ENCODE results near the gene NCOR1. TPM values are rescaled to one million over a fixed set of nuclear protein-coding genes. Genes with fewer than 3 reads are reported as not detected.
A peak's percentile ranks its signal among the peaks of the same experiment; 100 is the strongest.

The NCOR1 gene
- 42.1 and 43.0 TPM in 2 replicates for polyA plus RNA-seq (2012; rRNA removed)
- 27.2 and 39.1 TPM in 2 replicates for polyA plus RNA-seq (2012; cell fraction: cytosol; rRNA removed)
- polyA plus RNA-seq (2012; cell fraction: nucleus; rRNA removed): 61.7 and 72.9 TPM in 2 replicates

DNA sequence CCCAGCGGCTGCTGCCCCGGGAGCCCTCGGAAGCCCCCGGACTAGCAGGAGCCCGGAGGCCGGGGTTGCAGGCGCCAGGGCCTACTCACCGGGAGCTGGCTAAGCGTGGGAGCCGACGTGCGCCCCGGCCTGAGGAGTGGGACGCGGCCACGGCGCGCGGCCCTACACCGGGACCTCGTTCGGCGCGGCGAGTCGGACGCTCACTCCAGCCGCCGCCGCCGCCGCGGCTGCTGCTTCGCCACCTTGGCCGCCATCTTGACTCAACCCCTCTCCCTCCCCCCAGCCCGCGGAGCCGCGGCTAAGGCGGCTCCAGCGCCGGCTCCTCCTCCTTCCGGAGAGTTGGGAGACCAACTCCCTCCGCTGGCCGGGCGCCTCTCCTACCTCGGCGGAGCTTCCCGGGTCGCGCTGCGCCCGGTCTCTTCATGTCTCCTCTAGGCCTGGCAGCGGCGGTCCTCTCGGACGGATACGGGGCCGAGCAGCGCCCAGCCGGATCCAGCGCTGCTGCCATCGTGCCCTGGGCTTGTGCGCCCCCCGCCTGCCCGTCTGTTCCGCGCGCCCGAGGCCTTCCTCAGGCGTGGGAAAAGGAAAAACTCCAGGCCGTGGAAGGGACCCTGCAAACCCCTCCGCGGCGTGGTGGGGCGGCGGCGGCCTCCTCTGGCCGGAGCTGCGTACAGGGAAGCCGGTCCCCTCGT lies at the start of gene NCOR1:
Gene NCOR1, minus strand, starts transcription at position 262 of the 692 bp plus-strand sequence. CDS start 20,965 bp downstream, outside the sequence.
- CTCF ChIA-PET: interaction anchor here (1.0 to 1.4 kb wide), 4 partner anchors 11 to 148 kb away, joined by 3 read pairs; no protein-coding TSS in a partner anchor
- peaks cover 37% of the 10 kb centered on the region for H4K20me1 ChIP-seq (ENCODE audit: insufficient read depth)
- H3K79me2 ChIP-seq (ENCODE audit: insufficient read depth): peaks cover 96% of the 10 kb centered on the region
- peak within 1 kb of the TSS; percentile 83 for H2AFZ ChIP-seq (ENCODE audit: low read depth)
- H3K9me3 ChIP-seq: no peaks in the 10 kb centered on the region
- peak within 1 kb of the TSS; percentile 92 to 97 for H3K27ac ChIP-seq (ENCODE audit: low read depth in 2 of 2, low read length in 1 of 2)
- H3K27me3 ChIP-seq (ENCODE audit: insufficient read depth): no peaks in the 10 kb centered on the region
- peak within 1 kb of the TSS; percentile 81 for H3K4me3 ChIP-seq (ENCODE audit: low read depth in 2 of 2, low read length in 1 of 2)
- peak within 1 kb of the TSS; percentile 98 for H3K9ac ChIP-seq
- peaks cover 0 to 6% of the 10 kb centered on the region in 2 experiments for H3K36me3 ChIP-seq (replicated peaks in 1 of 2; ENCODE audit: control insufficient read depth in 1 of 2, insufficient read depth in 2 of 2, low read length in 1 of 2)
- peak within 1 kb of the TSS; percentile 91 for H3K4me2 ChIP-seq
- H3K4me1 ChIP-seq (ENCODE audit: control insufficient read depth in 1 of 2, insufficient read depth in 2 of 2, low read depth in 1 of 2, low read length in 1 of 2): peaks cover 4 to 13% of the 10 kb centered on the region in 2 experiments; a peak in 3 of 4 replicates
- POLR2A ChIA-PET: interaction anchor here (0.8 to 1.6 kb wide), 4 partner anchors 137 to 376 kb away, joined by 3 to 5 read pairs (median 4); partner anchors contain the start of genes TTC19, UBB and ZSWIM7
- peaks cover 31% of the 10 kb centered on the region for H3F3A ChIP-seq (replicated peaks; ENCODE audit: insufficient read depth)
- DNase-seq: peak; percentile 94
- WGBS (ENCODE audit: low lambda C conversion rate): under 1% methylated on average over 21 of the region's 82 CpGs
- H3K9me2 ChIP-seq: no peaks in the 10 kb centered on the region
- peak; percentile 92 for TF ChIP-seq POLR2AphosphoS5 (IDR thresholded peaks at IDR 0.05; ENCODE audit: low read depth, low read length)
- TF ChIP-seq IRF3 (IDR thresholded peaks at IDR 0.05; ENCODE audit: low read depth, low read length): no peak
- TF ChIP-seq SMC3 (IDR thresholded peaks at IDR 0.05; ENCODE audit: low read depth, low read length): peak; percentile 28; the same call in 1 of the 2 replicates
- TF ChIP-seq CHD2 (IDR thresholded peaks at IDR 0.05; ENCODE audit: low read length, partially characterized antibody): peak; percentile 71
- TF ChIP-seq NFIC (IDR thresholded peaks at IDR 0.05; ENCODE audit: borderline replicate concordance): 0 out of 2 replicates have a peak, but pooled peaks have one; percentile 12
- no peak for TF ChIP-seq PBX3 (IDR thresholded peaks at IDR 0.05)
- TF ChIP-seq, protein P1, sequence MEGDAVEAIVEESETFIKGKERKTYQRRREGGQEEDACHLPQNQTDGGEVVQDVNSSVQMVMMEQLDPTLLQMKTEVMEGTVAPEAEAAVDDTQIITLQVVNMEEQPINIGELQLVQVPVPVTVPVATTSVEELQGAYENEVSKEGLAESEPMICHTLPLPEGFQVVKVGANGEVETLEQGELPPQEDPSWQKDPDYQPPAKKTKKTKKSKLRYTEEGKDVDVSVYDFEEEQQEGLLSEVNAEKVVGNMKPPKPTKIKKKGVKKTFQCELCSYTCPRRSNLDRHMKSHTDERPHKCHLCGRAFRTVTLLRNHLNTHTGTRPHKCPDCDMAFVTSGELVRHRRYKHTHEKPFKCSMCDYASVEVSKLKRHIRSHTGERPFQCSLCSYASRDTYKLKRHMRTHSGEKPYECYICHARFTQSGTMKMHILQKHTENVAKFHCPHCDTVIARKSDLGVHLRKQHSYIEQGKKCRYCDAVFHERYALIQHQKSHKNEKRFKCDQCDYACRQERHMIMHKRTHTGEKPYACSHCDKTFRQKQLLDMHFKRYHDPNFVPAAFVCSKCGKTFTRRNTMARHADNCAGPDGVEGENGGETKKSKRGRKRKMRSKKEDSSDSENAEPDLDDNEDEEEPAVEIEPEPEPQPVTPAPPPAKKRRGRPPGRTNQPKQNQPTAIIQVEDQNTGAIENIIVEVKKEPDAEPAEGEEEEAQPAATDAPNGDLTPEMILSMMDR (IDR thresholded peaks at IDR 0.05): peak; percentile 38
- TF ChIP-seq TCF12 (IDR thresholded peaks at IDR 0.05): peak; percentile 10; the same call in 1 of the 2 replicates
- TF ChIP-seq MEF2A (IDR thresholded peaks at IDR 0.05; ENCODE audit: borderline replicate concordance, low read depth): 0 out of 2 replicates have a peak, but pooled peaks have one; percentile 19
- TF ChIP-seq, protein P2, sequence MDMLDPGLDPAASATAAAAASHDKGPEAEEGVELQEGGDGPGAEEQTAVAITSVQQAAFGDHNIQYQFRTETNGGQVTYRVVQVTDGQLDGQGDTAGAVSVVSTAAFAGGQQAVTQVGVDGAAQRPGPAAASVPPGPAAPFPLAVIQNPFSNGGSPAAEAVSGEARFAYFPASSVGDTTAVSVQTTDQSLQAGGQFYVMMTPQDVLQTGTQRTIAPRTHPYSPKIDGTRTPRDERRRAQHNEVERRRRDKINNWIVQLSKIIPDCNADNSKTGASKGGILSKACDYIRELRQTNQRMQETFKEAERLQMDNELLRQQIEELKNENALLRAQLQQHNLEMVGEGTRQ (IDR thresholded peaks at IDR 0.05; ENCODE audit: borderline replicate concordance, low read depth, low read length): no peak
- TF ChIP-seq JUND (IDR thresholded peaks at IDR 0.05): no peak
- no peak for TF ChIP-seq EZH2phosphoT487 (IDR thresholded peaks at IDR 0.05; ENCODE audit: borderline replicate concordance, low read depth)
- TF ChIP-seq, protein P3, sequence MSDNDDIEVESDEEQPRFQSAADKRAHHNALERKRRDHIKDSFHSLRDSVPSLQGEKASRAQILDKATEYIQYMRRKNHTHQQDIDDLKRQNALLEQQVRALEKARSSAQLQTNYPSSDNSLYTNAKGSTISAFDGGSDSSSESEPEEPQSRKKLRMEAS (IDR thresholded peaks at IDR 0.05; ENCODE audit: low read depth): peak; percentile 72
- no peak for TF ChIP-seq ELF1 (IDR thresholded peaks at IDR 0.05)
- TF ChIP-seq GATA2 (CRISPR knock-in tag; IDR thresholded peaks at IDR 0.05): no peak
- 0 out of 2 replicates have a peak, but pooled peaks have one; percentile 7 for TF ChIP-seq RXRA (IDR thresholded peaks at IDR 0.05; ENCODE audit: borderline replicate concordance, low read depth)
- TF ChIP-seq, protein P4, sequence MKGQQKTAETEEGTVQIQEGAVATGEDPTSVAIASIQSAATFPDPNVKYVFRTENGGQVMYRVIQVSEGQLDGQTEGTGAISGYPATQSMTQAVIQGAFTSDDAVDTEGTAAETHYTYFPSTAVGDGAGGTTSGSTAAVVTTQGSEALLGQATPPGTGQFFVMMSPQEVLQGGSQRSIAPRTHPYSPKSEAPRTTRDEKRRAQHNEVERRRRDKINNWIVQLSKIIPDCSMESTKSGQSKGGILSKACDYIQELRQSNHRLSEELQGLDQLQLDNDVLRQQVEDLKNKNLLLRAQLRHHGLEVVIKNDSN (IDR thresholded peaks at IDR 0.05; ENCODE audit: borderline replicate concordance, low read depth): no peak
- 0 out of 2 replicates have a peak, but pooled peaks have one; percentile 4 for TF ChIP-seq RCOR1 (IDR thresholded peaks at IDR 0.05; ENCODE audit: low read length)
- peak; percentile 94 for TF ChIP-seq YY1 (IDR thresholded peaks at IDR 0.05; ENCODE audit: low read depth)
- TF ChIP-seq MXI1 (IDR thresholded peaks at IDR 0.05; ENCODE audit: low read depth, low read length): peak; percentile 58
- TF ChIP-seq, protein P5, sequence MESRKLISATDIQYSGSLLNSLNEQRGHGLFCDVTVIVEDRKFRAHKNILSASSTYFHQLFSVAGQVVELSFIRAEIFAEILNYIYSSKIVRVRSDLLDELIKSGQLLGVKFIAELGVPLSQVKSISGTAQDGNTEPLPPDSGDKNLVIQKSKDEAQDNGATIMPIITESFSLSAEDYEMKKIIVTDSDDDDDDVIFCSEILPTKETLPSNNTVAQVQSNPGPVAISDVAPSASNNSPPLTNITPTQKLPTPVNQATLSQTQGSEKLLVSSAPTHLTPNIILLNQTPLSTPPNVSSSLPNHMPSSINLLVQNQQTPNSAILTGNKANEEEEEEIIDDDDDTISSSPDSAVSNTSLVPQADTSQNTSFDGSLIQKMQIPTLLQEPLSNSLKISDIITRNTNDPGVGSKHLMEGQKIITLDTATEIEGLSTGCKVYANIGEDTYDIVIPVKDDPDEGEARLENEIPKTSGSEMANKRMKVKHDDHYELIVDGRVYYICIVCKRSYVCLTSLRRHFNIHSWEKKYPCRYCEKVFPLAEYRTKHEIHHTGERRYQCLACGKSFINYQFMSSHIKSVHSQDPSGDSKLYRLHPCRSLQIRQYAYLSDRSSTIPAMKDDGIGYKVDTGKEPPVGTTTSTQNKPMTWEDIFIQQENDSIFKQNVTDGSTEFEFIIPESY (IDR thresholded peaks at IDR 0.05; ENCODE audit: borderline replicate concordance, low read depth): no peak
- TF ChIP-seq FOXM1 (IDR thresholded peaks at IDR 0.05; ENCODE audit: low read depth): no peak; the same call in 1 of the 2 replicates
- TF ChIP-seq NRF1 (IDR thresholded peaks at IDR 0.05; ENCODE audit: low read depth, low read length): peak; percentile 28; the same call in 1 of the 2 replicates
- no peak for TF ChIP-seq FOSL2 (IDR thresholded peaks at IDR 0.05; ENCODE audit: borderline replicate concordance, low read depth)
- TF ChIP-seq FOXJ3 (CRISPR knock-in tag; IDR thresholded peaks at IDR 0.05): 0 out of 2 replicates have a peak, but pooled peaks have one; percentile 23
